ENCODE results near the gene GSG1L. TPM values are rescaled to one million over a fixed set of nuclear protein-coding genes. Genes with fewer than 3 reads are reported as not detected.

Gene GSG1L
- total and polyA plus RNA-seq, 9 of the 15 experiments (the other 6 are each of a cell fraction or from before 2014, with no cell fraction given), result not detected

- TF ChIP-seq CHD7 (IDR thresholded peaks at IDR 0.05; ENCODE audit: low read depth, low read length), result no peak
- TF ChIP-seq NCOA6 (IDR thresholded peaks at IDR 0.05), result no peak
- TF ChIP-seq FOXJ2 (tag; IDR thresholded peaks at IDR 0.05), result no peak
Measured at GRCh38 chr16:27787665-27788064, 275.8 kb downstream of the GSG1L start (continued).

Measured in K562 (cell line).